Non-pigmented ciliary epithelial cell (primary cell): ENCODE measurements around the gene SOX5.

Source experiments
- DNase-seq: peaks from one replicate; pipeline ENCODE4 v3.0.0-alpha.2; 2010; ENCODE audit warnings: low read depth

Gene SOX5

GRCh38 chr12:23686095-23686494, 263.4 kb downstream of the SOX5 start:
- DNase-seq: no peak

- no peak for DNase-seq
Measured at GRCh38 chr12:23684121-23684520, 265.3 kb downstream of the SOX5 start.

- DNase-seq: no peak
Measured at GRCh38 chr12:23681237-23681636, 268.2 kb downstream of the SOX5 start.

- DNase-seq: no peak
Measured at GRCh38 chr12:23674064-23674463, 275.4 kb downstream of the SOX5 start.

- no peak for DNase-seq
Measured at GRCh38 chr12:23671881-23672280, 277.6 kb downstream of the SOX5 start.

GRCh38 chr12:23670684-23671083, 278.8 kb downstream of the SOX5 start:
- DNase-seq: no peak

GRCh38 chr12:23669691-23670090, 279.8 kb downstream of the SOX5 start:
- DNase-seq: no peak

GRCh38 chr12:23666866-23667265, 282.6 kb downstream of the SOX5 start:
- no peak for DNase-seq

GRCh38 chr12:23662966-23663365, 286.5 kb downstream of the SOX5 start:
- DNase-seq: no peak

- no peak for DNase-seq
Measured at GRCh38 chr12:23659131-23659530, 290.3 kb downstream of the SOX5 start.

- DNase-seq: no peak
Measured at GRCh38 chr12:23657598-23657997, 291.9 kb downstream of the SOX5 start.

- DNase-seq: no peak
Measured at GRCh38 chr12:23655884-23656283, 293.6 kb downstream of the SOX5 start.

GRCh38 chr12:23655112-23655511, 294.4 kb downstream of the SOX5 start:
- DNase-seq: no peak

- DNase-seq: no peak
Measured at GRCh38 chr12:23648546-23648945, 300.9 kb downstream of the SOX5 start.

- DNase-seq: no peak
Measured at GRCh38 chr12:23640754-23641153, 308.7 kb downstream of the SOX5 start.

- no peak for DNase-seq
Measured at GRCh38 chr12:23634344-23634743, 315.1 kb downstream of the SOX5 start.

- DNase-seq: no peak
Measured at GRCh38 chr12:23631786-23632377, 317.6 kb downstream of the SOX5 start.

GRCh38 chr12:23630524-23630923, 318.9 kb downstream of the SOX5 start:
- no peak for DNase-seq

GRCh38 chr12:23628806-23629205, 320.7 kb downstream of the SOX5 start:
- DNase-seq: no peak

- no peak for DNase-seq
Measured at GRCh38 chr12:23626791-23627190, 322.7 kb downstream of the SOX5 start.

GRCh38 chr12:23621900-23622299, 327.6 kb downstream of the SOX5 start:
- DNase-seq: no peak

GRCh38 chr12:23618718-23619117, 330.8 kb downstream of the SOX5 start:
- no peak for DNase-seq

- DNase-seq: no peak
Measured at GRCh38 chr12:23617749-23618148, 331.7 kb downstream of the SOX5 start.

- no peak for DNase-seq
Measured at GRCh38 chr12:23614280-23614679, 335.2 kb downstream of the SOX5 start.

- no peak for DNase-seq
Measured at GRCh38 chr12:23611320-23611719, 338.1 kb downstream of the SOX5 start.
